Glutamatergic neuron (in vitro differentiated cells): ENCODE results near the gene DNAI4. TPM values are rescaled to one million over a fixed set of nuclear protein-coding genes. Genes with fewer than 3 reads are reported as not detected.
"Not testable (repeated sequence)": the region's sequence is repeated elsewhere in the genome, so short reads cannot be mapped to it uniquely, and the experiment has no call there.

ENCODE experiments used
- DNase-seq: peaks from one replicate; pipeline ENCODE4 v3.0.0; 2022
- H3K27ac Mint-ChIP-seq: one replicate; pipeline ENCODE4 v1.8.0; 2020; ENCODE audit warnings: mild to moderate bottlenecking, mixed read lengths, inconsistent platforms; ENCODE audit not compliant: unreplicated experiment
- H3K27me3 Mint-ChIP-seq: one replicate; pipeline ENCODE4 v1.8.0; 2020; ENCODE audit warnings: mild to moderate bottlenecking, moderate library complexity, mixed read lengths, inconsistent platforms; ENCODE audit not compliant: unreplicated experiment
- H3K36me3 Mint-ChIP-seq: one replicate; pipeline ENCODE4 v1.8.0; 2020; ENCODE audit warnings: mild to moderate bottlenecking, mixed read lengths, inconsistent platforms; ENCODE audit not compliant: unreplicated experiment
- H3K4me1 Mint-ChIP-seq: one replicate; pipeline ENCODE4 v1.8.0; 2020; ENCODE audit warnings: mild to moderate bottlenecking, low read depth, mixed read lengths, inconsistent platforms; ENCODE audit not compliant: unreplicated experiment
- H3K4me3 Mint-ChIP-seq: one replicate; pipeline ENCODE4 v1.8.0; 2020; ENCODE audit warnings: mild to moderate bottlenecking, mixed read lengths, inconsistent platforms; ENCODE audit not compliant: unreplicated experiment
- H3K9me3 Mint-ChIP-seq: one replicate; pipeline ENCODE4 v1.8.0; 2020; ENCODE audit warnings: mild to moderate bottlenecking, moderate library complexity, mixed read lengths, inconsistent platforms; ENCODE audit not compliant: unreplicated experiment
- total RNA-seq: library from RNA; stranded (reverse); fragmentation: NEBNext Ultra II Directional; extraction: Animal tissue kit (Norgen Biotek cat#: 25700); gene quantifications from one replicate; pipeline ENCODE4 v1.2.1, GENCODE V29; 2021; ENCODE audit not compliant: unreplicated experiment
- TF ChIP-seq, protein P1 (sequence below): fragments of 200-600 bp; sonication (generic); IDR thresholded peaks from one replicate; pipeline ENCODE4 v1.5.0; 2021; ENCODE audit not compliant: partially characterized antibody, unreplicated experiment

Gene DNAI4
- total RNA-seq, 1 donor from 2014 or later, result 0.78 TPM

DNA sequence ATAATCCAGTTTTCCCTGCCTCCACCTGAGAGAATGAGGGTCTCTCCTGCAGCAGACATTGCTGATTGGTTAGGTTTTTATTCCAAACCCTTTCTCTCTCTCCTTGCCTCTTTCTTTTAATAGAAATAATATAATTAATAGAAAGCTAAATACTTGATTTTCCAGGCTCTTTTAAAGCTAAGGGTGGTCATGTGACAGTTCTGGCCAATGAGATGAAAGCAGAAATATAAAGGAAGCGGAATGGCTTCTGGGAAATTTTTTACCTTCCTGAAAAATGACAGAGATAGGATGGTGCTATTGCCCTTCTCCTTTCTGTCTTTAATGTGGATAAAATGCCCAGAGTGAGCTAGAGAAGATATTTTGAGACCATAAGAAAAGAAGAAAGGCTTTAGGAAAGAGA is 35.6 kb downstream of the DNAI4 start:
- Mint-ChIP-seq H3K27me3 (no peaks in the 10 kb centered on the region), H3K9me3 (no peaks in the 10 kb centered on the region), H3K4me3 (no peak overlapping the region), H3K36me3 (no peaks in the 10 kb centered on the region), H3K27ac (no peak overlapping the region), H3K4me1 (no peaks in the 10 kb centered on the region)
- no peak for DNase-seq
- TF ChIP-seq, protein P1, sequence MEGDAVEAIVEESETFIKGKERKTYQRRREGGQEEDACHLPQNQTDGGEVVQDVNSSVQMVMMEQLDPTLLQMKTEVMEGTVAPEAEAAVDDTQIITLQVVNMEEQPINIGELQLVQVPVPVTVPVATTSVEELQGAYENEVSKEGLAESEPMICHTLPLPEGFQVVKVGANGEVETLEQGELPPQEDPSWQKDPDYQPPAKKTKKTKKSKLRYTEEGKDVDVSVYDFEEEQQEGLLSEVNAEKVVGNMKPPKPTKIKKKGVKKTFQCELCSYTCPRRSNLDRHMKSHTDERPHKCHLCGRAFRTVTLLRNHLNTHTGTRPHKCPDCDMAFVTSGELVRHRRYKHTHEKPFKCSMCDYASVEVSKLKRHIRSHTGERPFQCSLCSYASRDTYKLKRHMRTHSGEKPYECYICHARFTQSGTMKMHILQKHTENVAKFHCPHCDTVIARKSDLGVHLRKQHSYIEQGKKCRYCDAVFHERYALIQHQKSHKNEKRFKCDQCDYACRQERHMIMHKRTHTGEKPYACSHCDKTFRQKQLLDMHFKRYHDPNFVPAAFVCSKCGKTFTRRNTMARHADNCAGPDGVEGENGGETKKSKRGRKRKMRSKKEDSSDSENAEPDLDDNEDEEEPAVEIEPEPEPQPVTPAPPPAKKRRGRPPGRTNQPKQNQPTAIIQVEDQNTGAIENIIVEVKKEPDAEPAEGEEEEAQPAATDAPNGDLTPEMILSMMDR, result no peak

DNA sequence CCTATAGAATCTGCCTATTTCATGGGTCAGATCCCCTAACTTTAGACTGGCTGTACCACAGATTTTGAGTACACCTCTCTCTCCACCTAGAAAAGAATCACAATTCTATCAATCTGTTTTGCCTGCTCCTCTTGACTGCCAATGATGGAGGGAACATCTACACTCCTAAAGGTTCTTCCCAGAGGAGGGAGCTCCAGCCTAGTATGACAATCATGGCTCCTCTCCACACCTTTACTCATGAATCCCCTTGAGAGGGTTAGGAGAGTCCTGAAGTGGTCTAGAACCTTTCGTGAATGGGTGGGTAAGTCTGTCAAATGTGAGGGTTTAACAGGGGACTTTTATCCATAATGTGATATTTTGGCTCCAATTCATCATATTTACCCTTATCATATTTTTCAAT is 48.0 kb downstream of the DNAI4 start:
- Mint-ChIP-seq H3K9me3 (no peaks in the 10 kb centered on the region), H3K4me1 (no peaks in the 10 kb centered on the region), H3K27ac (no peak overlapping the region), H3K4me3 (no peak overlapping the region), H3K36me3 (no peaks in the 10 kb centered on the region), H3K27me3 (no peaks in the 10 kb centered on the region)
- DNase-seq, result no peak
- TF ChIP-seq, protein P1, result no peak

DNA sequence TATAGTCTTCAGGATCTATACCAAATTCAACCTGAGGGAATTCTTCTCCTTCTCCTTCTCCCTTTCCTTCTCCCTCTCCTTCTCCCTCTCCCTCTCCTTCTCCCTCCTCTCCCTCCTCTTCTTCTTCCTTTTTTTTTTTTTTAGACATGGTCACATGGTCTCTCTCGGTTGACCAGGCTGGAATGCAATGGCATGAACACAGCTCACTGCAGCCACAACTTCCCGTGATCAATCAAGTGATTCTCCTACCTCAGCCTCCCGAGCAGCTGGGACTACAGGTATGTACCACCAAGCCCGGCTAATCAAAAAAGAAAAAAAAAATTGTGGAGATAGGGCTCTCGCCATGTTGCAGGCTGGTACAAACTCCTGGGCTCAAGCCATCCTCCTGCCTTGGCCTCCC is 51.5 kb downstream of the DNAI4 start:
- Mint-ChIP-seq H3K27ac (no peak overlapping the region), H3K9me3 (no peaks in the 10 kb centered on the region), H3K36me3 (no peaks in the 10 kb centered on the region), H3K27me3 (no peaks in the 10 kb centered on the region), H3K4me1 (peaks cover 3% of the 10 kb centered on the region), H3K4me3 (no peak overlapping the region)
- TF ChIP-seq, protein P1, result no peak
- DNase-seq, result no peak

DNA sequence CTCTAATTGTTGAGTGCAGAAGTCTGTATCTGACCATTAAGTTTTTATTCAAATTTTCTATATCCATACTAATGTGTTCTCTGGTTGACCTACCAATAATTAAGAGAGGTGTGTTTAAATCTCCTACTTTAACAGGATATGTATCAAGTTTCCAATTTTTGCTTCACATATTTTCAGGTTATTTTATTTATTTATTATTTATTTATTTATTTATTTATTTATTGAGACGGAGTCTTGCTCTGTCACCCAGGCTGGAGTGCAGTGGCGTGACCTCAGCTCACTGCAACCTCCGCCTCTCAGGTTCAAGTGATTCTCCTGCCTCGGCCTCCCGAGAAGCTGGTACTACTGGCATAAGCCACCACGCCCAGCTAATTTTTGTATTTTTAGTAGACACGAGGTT is 52.6 kb downstream of the DNAI4 start:
- H3K9me3 Mint-ChIP-seq, H3K36me3 Mint-ChIP-seq, H3K27ac Mint-ChIP-seq, DNase-seq, H3K4me1 Mint-ChIP-seq, H3K27me3 Mint-ChIP-seq, H3K4me3 Mint-ChIP-seq: not testable (repeated sequence)

DNA sequence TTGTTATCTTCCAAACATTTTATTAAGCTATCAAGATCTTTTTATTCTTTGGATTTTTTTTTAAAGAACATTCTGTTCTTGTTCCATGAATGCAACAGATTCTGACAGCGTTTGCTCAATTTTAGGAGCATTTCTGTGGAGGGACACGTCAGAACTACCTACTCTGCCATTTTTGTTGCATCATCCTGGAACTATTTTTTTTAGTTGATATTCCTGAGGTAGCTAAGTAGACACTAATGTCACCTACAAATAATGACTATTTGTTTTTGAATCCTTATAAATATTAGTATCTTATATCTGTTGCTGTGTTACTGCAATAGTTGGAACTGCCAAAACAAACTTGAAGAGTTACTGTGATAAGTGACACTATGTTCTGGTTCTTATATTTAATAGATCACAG is 57.2 kb downstream of the DNAI4 start:
- TF ChIP-seq, protein P1, result no peak
- H3K27ac Mint-ChIP-seq, result no peak overlapping the region
- peaks cover 3% of the 10 kb centered on the region for H3K4me1 Mint-ChIP-seq
- DNase-seq, result no peak
- H3K9me3 Mint-ChIP-seq, result no peaks in the 10 kb centered on the region
- no peaks in the 10 kb centered on the region for H3K36me3 Mint-ChIP-seq
- no peak overlapping the region for H3K4me3 Mint-ChIP-seq
- H3K27me3 Mint-ChIP-seq, result no peaks in the 10 kb centered on the region

DNA sequence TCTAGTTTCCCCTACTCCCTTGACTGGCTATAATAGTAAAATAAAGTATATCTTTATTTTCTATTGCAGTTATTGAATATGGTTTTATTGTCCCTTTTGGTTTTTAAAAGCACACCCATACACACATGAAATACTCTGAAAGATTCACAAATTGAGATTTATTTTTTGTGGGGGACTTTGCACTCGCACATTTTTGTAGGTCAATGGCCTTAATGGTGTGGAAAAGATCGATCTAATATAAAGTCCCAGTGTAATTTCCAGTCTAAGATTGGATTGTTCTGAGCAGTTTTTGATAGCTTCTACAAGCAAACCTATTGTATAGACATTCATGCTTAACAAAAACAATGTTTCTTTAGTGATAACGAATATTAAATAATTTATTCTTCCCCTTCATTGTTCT is 64.1 kb downstream of the DNAI4 start:
- Mint-ChIP-seq H3K9me3 (peaks cover 1% of the 10 kb centered on the region), H3K27me3 (no peaks in the 10 kb centered on the region), H3K27ac (no peak overlapping the region), H3K4me1 (no peaks in the 10 kb centered on the region), H3K4me3 (no peak overlapping the region), H3K36me3 (no peaks in the 10 kb centered on the region)
- DNase-seq, result no peak
- TF ChIP-seq, protein P1, result no peak
